Occipital lobe (tissue), 2 donors: Measurements from ENCODE around the gene MAST4. TPM values are rescaled to one million over a fixed set of nuclear protein-coding genes. Genes with fewer than 3 reads are reported as not detected.

Experiments
- DNase-seq: peaks from one replicate; lab custom pipeline; 2025; lab: John Stamatoyannopoulos, UW
- total RNA-seq: library from RNA; depleted of rRNA; stranded (reverse); fragments of >200 nt; gene quantifications from one replicate; pipeline ENCODE4 v1.2.3, GENCODE V29; 2014

The MAST4 gene
- total RNA-seq, 1 donor from 2014 or later: 13.6 TPM

GRCh38 chr5:66697796-66698564 is 101.8 kb downstream of the MAST4 start:
- DNase-seq: no peak

- no peak for DNase-seq
These were observed 105.1 kb downstream of the MAST4 start for GRCh38 chr5:66701244-66701643.

DNA sequence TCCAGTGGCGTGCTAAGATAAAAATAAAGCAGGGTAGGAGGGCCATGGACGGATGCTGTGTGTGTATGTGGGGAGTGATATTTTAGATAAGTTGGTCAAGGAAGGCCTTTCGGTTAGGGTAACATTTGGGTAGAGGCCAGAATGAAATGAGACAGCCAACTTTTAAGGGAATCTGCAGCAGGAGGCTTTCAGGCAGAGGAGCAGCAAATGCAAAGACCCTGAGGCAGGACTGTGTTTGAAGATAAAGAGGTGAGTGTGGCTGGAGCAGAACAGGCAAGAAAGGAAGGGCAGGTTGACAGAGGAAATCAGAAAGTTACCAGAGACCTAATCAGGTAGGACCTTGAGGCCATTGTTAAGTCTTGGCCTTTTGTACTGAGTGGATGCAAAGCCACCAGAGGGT is 106.2 kb downstream of the MAST4 start:
- DNase-seq: no peak

DNA sequence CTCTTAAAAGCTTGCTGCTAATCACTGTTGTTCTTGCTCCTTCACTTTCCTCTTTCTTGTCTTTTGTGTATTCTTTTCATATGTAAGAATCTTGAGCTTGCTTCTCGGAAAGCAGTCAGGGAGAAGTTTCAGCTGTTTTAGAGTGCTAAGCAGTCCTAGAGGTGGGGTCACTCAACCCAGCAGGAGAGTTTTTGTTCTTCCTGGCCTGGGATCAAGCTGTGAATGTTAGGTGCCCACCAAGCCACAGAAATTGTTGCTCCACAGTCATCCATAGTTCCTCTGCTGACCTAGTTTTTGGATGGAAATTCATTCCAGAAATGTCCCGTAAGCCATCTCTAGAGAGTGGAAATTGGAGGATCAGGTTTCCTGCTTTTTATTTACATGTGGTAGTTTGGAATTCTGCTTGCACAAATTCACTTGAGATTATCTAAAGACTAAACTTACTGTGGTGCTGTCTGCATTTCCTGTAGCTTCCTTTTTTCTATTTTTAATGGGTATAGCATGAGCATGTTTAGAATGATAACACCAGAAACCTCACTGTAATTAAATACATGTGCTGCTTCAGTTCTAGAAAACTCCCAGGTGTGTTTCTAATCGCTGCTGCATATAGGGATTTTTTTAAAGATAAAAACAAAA is 108.7 kb downstream of the MAST4 start:
- DNase-seq: no peak

DNA sequence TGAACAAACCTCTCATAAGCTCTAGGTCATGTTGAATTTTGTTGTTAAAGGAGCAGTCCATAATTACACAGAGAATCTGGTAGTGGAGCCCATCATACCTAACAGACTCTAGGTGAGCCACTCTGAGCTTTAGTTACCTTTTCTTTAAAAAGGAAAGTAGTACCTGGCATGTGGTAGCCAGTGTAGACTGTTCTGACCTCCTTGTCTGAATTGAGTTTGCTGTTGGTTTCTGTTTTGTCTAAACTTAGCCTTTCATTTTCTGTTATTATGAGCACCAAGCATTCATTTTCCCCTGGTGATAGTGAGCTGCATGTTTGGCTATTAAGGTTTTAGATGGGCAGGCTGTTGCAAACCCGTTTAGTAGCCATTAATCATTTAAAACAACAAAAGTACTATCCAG is 112.2 kb downstream of the MAST4 start:
- DNase-seq: no peak

- DNase-seq: no peak
These were observed 114.4 kb downstream of the MAST4 start for GRCh38 chr5:66710557-66711088.

DNA sequence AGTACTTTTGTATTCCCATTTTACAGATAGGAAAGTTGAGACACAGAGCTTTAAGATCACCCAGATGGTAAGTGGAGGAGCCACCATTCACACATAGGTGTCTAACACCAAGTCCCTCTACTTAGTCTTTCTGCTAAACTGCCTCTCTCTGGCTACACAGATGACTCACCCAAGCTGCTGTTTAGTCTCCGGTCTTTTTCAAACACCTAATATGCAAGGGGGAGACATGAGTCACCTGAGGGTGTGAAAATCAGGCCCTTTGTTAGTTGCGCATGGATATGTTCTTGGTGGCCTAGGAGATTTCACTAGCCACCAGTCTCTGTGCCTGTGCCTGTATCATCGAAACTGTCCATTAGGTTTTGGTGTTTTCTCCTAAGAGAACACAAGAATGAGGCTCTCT is 117.8 kb downstream of the MAST4 start:
- DNase-seq: no peak

- no peak for DNase-seq
These were observed 121.5 kb downstream of the MAST4 start for GRCh38 chr5:66717455-66718373.

DNA sequence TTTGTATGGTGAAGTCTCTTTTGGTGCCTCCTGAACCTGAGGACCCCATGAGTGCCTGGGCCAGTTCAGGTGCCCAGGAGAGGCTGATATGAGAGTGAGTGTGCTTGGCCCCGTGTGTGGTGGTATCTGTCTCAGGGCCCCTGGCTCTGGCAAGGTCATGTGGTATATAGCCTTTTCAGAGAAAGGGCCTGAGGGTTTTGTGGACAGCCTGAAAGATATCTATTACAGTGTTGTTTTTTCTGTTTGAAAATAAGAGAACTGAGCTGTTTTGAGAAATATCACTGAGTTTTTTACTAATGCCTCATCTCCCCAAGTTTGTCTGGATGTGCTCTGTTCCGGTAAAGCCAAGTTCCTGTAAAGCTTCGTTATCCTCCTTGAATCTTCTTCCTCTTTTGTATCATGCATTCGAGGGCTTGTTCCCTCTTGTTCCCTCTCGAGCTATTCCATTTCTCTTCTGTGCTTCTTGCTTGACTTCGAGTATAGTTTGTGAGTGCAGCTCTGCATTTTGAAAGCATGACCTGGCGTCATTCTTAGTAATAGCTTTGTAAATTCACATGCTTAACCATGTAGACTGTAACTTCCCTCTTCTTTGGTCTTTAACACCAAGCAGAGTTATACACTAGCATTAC is 122.3 kb downstream of the MAST4 start:
- DNase-seq: no peak

GRCh38 chr5:66720780-66721179 is 124.6 kb downstream of the MAST4 start:
- no peak for DNase-seq

GRCh38 chr5:66722686-66723085 is 126.5 kb downstream of the MAST4 start:
- no peak for DNase-seq

- no peak for DNase-seq
These were observed 128.4 kb downstream of the MAST4 start for GRCh38 chr5:66724349-66725139.

- no peak for DNase-seq
These were observed 131.4 kb downstream of the MAST4 start for GRCh38 chr5:66727630-66728029.

DNA sequence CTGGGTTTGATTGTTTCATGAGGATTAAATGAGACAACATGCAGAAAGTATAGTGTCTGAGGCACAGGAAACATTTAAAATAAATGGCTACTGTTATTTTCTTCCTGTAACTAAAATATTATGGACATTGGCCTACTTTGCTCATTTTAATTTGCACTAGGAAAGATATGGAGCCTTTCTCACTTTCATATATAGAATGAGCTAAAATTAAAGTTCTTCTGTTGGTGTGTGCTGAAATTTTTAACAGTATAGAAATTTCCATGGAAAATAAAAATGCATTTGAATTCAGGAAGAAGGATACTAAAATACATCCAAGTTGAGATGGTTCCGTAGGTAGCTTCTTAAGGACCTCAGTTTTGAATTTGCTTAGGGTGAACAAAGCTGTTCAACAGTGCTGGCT is 131.9 kb downstream of the MAST4 start:
- DNase-seq: no peak

DNA sequence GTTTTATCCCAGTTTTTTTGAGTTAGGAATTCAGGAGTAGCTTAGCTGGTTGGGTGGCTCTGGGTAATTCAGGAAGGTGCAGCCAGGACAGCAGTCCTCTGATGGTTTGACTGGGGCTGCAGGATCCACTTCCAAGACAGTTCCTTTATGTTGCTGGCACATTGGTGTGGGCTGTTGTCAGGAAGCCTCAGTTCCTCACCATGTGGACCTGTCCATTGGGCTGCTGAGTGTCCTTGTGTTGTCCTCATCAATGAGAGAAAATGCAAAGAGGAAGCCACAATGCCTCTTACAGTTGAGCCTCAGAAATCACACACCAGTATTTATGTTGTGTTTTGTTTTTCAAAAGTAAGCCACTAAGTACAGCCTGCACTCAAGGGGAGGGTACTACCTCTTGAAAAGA is 140.9 kb downstream of the MAST4 start:
- no peak for DNase-seq

GRCh38 chr5:66738136-66738535 is 141.9 kb downstream of the MAST4 start:
- DNase-seq: no peak

DNA sequence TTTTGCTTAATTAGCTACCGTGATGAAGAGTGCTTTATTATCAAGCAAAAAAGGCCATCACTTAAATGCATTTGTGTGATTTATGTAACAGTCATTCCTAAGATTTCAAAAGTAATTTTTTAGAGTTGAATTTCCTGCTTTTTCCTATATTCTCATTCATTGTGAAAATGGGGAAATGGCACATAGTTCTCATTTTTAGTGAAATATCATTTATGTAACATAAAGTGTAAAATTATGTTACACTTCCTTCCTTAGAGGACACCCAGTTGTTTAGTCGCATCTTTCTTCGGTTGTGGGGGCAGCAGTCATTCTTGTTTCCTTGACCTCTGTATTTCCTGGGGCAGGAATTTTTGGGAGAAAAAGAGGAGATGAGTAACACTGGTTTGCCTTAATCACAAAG is 142.8 kb downstream of the MAST4 start:
- no peak for DNase-seq

- no peak for DNase-seq
These were observed 143.8 kb downstream of the MAST4 start for GRCh38 chr5:66739951-66740350.

DNA sequence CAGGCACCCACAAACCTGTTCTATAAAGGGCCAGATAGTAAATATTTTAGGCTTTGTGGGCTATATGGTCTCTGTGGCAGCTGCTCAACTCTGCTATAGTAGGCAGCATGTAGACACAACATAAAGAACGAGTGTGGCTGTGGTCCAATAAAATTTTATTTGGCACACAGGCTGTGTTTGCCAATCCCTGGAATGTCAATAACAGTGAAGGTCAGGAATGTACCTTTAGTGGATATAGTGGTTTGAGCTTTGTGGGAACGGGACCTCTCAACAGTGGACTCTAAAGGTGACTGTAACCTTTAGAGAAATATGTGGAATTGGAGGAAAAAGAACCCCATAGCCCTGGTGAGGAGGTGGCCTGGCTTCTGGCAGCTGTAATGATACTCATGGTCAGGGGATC is 145.2 kb downstream of the MAST4 start:
- DNase-seq: no peak

DNA sequence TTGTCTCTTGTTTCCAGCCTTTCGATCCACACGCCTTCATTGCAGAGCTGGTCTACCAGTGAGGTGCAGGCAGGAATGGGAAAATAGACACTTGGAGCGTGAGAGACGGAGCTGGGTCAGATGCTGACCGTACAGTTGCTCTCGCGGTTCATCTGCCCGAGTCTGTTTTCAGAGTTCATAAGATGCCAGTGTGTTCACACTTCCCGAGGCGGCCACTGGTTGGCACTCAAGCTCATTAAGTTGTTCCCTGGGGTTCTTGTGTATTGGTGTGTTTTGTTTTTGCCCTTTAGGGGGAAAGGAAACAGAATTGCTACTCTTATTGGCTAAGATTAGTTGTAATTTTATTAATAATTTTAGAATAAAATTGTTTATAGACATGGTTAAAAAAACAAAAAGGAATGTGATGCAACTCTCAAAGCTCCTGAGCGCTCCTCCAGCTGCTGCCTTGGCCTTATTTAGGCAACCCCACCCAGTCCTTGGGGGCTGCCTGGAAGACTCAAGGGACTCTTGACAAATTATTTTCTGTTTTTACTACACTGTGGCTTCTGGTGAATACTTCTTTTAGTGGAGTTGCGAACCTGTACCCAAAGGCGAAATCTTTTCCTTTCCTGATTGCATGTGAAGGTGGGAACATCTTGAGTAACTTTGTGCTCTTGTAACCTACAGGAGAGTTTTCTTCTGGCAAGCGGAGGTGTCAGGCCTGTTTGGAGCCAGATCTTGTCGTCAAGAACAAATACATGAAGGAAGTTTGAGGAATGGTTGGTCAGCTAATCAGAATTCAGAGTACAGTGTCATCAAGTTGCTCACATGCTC is 146.1 kb downstream of the MAST4 start:
- DNase-seq: no peak
